Glomerular visceral epithelial cell (primary cell): Measurements from ENCODE around the gene GIT2.
A peak's percentile ranks its signal among the peaks of the same experiment; 100 is the strongest.
"Not testable (repeated sequence)": the region's sequence is repeated elsewhere in the genome, so short reads cannot be mapped to it uniquely, and the experiment has no call there.

Experiments used
- DNase-seq: peaks from one replicate; pipeline ENCODE4 v3.0.0-alpha.2; 2016; ENCODE audit errors: extremely low spot score

The GIT2 gene

DNA sequence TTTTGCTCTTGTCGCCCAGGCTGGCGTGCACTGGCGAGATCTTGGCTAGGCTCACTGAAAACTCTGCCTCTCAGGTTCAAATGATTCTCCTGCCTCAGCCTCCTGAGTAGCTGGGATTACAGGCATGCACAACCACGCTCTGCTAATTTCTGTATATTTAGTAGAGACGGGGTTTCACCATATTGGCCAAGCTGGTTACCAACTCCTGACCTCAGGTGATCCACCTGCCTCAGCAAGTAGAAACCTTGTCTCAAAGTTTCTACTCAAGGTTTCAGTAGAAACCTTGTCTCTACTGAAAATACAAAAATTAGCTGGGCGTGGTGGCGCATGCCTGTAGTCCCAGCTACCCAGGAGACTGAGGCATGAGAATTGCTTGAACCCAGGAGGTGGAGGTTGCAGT, 104.4 kb downstream of the GIT2 start:
- DNase-seq = not testable (repeated sequence)

DNA sequence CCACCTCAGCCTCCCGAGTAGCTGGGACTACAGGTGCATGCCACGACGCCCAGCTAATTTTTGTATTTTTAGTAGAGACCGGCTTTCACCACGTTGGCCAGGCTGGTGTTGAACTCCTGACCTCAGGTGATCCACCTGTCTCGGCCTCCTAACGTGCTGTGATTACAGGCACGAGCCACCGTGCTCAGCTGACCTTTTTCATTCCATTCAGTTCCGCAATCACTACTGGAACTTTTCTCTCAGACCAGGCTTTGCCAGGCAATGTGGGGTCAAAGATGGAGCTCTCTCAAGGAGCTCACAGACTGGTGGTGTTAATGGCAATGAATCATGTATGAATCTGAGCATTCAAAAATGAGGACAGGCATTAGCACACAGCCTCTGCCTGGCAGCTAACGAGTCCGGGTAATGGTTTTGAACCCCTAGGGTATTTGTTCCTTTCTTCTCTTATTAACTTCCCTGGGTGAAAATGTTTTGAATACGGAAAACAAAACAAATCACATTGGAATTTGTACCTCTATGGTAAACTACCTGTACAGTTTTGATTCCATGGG, 105.5 kb downstream of the GIT2 start:
- no peak for DNase-seq

DNA sequence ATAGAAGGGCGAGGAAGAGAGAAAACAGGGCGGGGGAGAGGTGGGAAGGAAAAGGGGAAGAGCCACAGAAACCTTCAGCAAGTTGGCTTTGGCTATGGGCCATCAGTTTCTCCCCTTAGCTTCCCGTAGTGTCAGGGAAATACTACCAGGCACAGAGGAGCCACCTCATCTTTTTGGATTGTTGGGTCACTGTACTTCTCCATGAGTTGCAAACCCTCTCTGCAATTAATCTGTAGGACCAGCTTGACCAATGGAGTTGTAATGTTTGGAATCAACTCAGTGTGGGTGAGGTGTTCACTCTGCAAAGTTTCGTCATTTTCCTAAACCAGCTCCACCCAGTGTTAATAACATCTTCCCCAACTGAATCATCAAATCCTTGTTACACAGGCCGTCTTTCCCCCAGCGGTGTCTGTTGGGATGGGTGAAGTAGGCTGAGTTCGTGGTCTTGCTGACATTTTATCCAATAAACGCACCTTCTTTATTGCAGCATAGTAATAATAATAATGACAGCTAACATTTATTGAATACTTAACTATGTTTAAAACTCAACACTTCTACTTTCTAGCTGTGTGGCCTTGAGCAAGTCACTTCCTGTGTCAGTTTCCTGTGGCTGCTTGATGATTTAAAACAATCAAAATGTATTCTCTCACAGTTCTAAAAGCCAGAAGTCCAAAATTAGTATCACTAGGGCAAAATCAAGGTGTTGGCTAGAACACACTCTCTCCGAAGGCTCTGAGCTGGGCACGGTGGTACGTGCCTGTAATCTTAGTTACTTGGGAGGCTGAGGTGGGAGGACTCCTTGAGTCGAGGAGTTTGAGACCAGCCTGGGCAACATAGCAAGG, 107.8 kb downstream of the GIT2 start:
- DNase-seq = peak; percentile 34

GRCh38 chr12:109885616-109886015, 110.6 kb downstream of the GIT2 start:
- DNase-seq = no peak

DNA sequence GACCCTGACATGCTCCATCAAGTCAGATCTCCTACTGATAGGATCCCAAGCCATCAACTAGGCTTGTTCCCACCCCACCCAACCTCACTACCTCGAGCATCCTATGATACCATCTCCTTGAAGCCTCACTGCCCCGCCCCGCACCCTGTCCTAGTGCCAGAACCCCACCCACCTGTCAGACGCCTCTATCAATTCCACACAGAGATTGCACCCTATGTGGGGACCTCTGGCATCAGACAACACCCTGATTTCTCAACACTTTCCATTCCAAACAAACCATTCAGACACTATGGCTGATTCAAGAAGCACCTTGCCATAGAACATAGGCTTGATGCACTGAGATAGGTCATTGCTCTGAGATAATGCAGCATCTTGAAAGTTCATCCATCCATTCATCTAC, 112.7 kb downstream of the GIT2 start:
- DNase-seq = no peak

GRCh38 chr12:109881752-109882151, 114.4 kb downstream of the GIT2 start:
- DNase-seq = no peak

DNA sequence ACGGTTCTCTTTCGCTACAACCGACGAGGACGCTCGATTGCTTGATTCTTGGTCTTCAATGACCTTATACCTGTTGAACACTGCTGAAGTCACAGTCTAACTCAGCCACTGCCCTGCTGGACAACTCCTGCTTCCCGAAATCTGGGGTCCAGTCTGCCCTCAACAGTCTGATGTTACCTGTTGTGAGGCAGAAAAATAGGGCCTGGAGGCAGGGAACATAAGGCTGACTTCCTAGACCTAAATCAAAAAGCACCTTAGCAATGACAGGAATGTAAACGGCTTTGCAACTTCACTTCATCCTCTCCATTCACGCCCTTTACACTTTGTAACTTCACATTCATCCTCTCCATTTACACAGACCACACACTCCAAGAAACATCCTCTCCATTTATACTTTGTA, 115.2 kb downstream of the GIT2 start:
- no peak for DNase-seq

- DNase-seq = peak; percentile 85
These were observed 115.9 kb downstream of the GIT2 start, which contains the start of gene GLTP for GRCh38 chr12:109880043-109880931. Gene GLTP, minus strand, starts transcription at chr12:109880541. Its CDS starts 167 bp downstream, at chr12:109880374.
